Vagina (tissue), 2 donors: ENCODE results near the gene LAMTOR4. TPM values are rescaled to one million over a fixed set of nuclear protein-coding genes. Genes with fewer than 3 reads are reported as not detected.

Experiments
- DNase-seq, 2 donors: peaks; one replicate each; pipeline ENCODE4 v3.0.0-alpha.2; 2017; ENCODE audit errors: extremely low spot score in 2 of 2
- H3K27ac ChIP-seq: fragments of 200-600 bp; sonication (generic); one replicate; pipeline ENCODE4 v1.5.1; 2019
- H3K27me3 ChIP-seq: fragments of 200-600 bp; sonication (generic); one replicate; pipeline ENCODE4 v1.5.1; 2019
- H3K36me3 ChIP-seq, 2 donors: fragments of 200-600 bp; sonication (generic); one replicate each; pipeline ENCODE4 v1.5.1; 2017 to 2019
- H3K4me1 ChIP-seq: fragments of 200-600 bp; sonication (generic); one replicate; pipeline ENCODE4 v1.5.1; 2019
- H3K4me3 ChIP-seq, 2 donors: fragments of 200-600 bp; sonication (generic); 1 replicate in 1 of 2; 2 replicates in 1 of 2; pipeline ENCODE4 v1.5.1; 2016 to 2019
- H3K9me3 ChIP-seq: fragments of 200-600 bp; sonication (generic); one replicate; pipeline ENCODE4 v1.5.1; 2019
- CTCF ChIP-seq, 3 experiments: fragments of 450-650 bp in 2 of 3; fragments of 200-600 bp in 1 of 3; sonication (generic) in 1 of 3; IDR thresholded peaks; one replicate each; pipeline ENCODE4 v1.5.1; 2017 to 2019; ENCODE audit warnings: antibody characterized with exemption in 3 of 3, mild to moderate bottlenecking in 2 of 3, moderate library complexity in 2 of 3
- POLR2A ChIP-seq, 2 donors: fragments of 450-650 bp; IDR thresholded peaks; one replicate each; pipeline ENCODE4 v1.6.1; 2017; ENCODE audit warnings: antibody characterized with exemption in 2 of 2, mild to moderate bottlenecking in 2 of 2, moderate library complexity in 2 of 2
- POLR2AphosphoS5 ChIP-seq, 2 donors: sonication (generic); formaldehyde crosslinking; IDR thresholded peaks; one replicate each; pipeline ENCODE4 v1.9.0; 2017; ENCODE audit warnings: antibody characterized with exemption in 2 of 2, mild to moderate bottlenecking in 2 of 2, low read depth in 1 of 2; ENCODE audit not compliant: insufficient read depth in 1 of 2
- intact Hi-C: fragments of 100-400 bp; cut with DNase I; formaldehyde crosslinking; loops from one replicate; pipeline ENCODE4 v1.15.1; 2023
- microRNA-seq: library from miRNA; unstranded; fragments of <30 nt; microRNA quantifications from one replicate; pipeline ENCODE4, GENCODE V29; 2017; ENCODE audit warnings: borderline number of aligned reads, borderline replicate concordance
- total RNA-seq: library from RNA; depleted of rRNA; stranded (reverse); fragments of >200 nt; gene quantifications from one replicate; pipeline ENCODE4 v1.2.3, GENCODE V29; 2016

LAMTOR4 gene
- total RNA-seq, 1 donor from 2014 or later, result 161 TPM

GRCh38 chr7:100198266-100198665 lies 49.5 kb downstream of the LAMTOR4 start:
- no peak overlapping the region for H3K27ac ChIP-seq
- no peaks in the 10 kb centered on the region for H3K27me3 ChIP-seq
- intact Hi-C loops, result loop anchor here (10.0 kb wide), 1 partner anchor 53 kb away; the partner anchor contains the start of gene LAMTOR4
- no peaks in the 10 kb centered on the region for H3K4me1 ChIP-seq
- no peaks in the 10 kb centered on the region for H3K9me3 ChIP-seq
- DNase-seq, result no peak
- H3K4me3 ChIP-seq, result no peak overlapping the region
- TF ChIP-seq POLR2A (IDR thresholded peaks at IDR 0.05) (no peak), CTCF (IDR thresholded peaks at IDR 0.05) (no peak), POLR2AphosphoS5 (IDR thresholded peaks at IDR 0.05; ENCODE audit: insufficient read depth in 1 of 2, low read depth in 1 of 2) (no peak)
- H3K36me3 ChIP-seq, result no peaks in the 10 kb centered on the region

- H3K4me3 ChIP-seq, result no peak overlapping the region
Observed at GRCh38 chr7:100200693-100201092, 52.0 kb downstream of the LAMTOR4 start.

More at GRCh38 chr7:100200693-100201092, 52.0 kb downstream of the LAMTOR4 start:
- H3K9me3 ChIP-seq, result no peaks in the 10 kb centered on the region
- no peaks in the 10 kb centered on the region for H3K4me1 ChIP-seq
- intact Hi-C loops, result no loop called here
- H3K27ac ChIP-seq, result no peak overlapping the region
- no peak for DNase-seq
- TF ChIP-seq CTCF (IDR thresholded peaks at IDR 0.05), result no peak
- no peak for TF ChIP-seq POLR2A (IDR thresholded peaks at IDR 0.05)
- no peak for TF ChIP-seq POLR2AphosphoS5 (IDR thresholded peaks at IDR 0.05; ENCODE audit: insufficient read depth in 1 of 2, low read depth in 1 of 2)
- H3K36me3 ChIP-seq, result no peaks in the 10 kb centered on the region
- H3K27me3 ChIP-seq, result no peaks in the 10 kb centered on the region

Small RNA genes within 50 kb of the gene (microRNA-seq; reads per million reads assigned to microRNA genes)
- not detected for gene MIR4658

Other genes starting within 250 kb of the LAMTOR4 start
- gene TRIM4, start 229.4 kb upstream of the LAMTOR4 start, total RNA-seq, result 33.1 TPM
- gene GJC3, start 219.3 kb upstream of the LAMTOR4 start, total RNA-seq, result not detected
- 2.7 TPM for gene AZGP1, start 172.9 kb upstream of the LAMTOR4 start, total RNA-seq
- gene ZKSCAN1, start 133.3 kb upstream of the LAMTOR4 start, total RNA-seq, result 36.6 TPM
- gene ZSCAN21, start 99.1 kb upstream of the LAMTOR4 start, total RNA-seq, result 19.9 TPM
- 16.7 TPM for gene ZNF3, start 67.2 kb upstream of the LAMTOR4 start, total RNA-seq
- gene COPS6, start 59.9 kb upstream of the LAMTOR4 start, total RNA-seq, result 59.9 TPM
- gene MCM7, start 47.5 kb upstream of the LAMTOR4 start, total RNA-seq, result 35.1 TPM
- gene AP4M1, start 47.3 kb upstream of the LAMTOR4 start, total RNA-seq, result 26.3 TPM
- 54.3 TPM for gene TAF6, start 29.6 kb upstream of the LAMTOR4 start, total RNA-seq
- 14.5 TPM for gene CNPY4, start 29.3 kb upstream of the LAMTOR4 start, total RNA-seq
- gene MBLAC1, start 22.0 kb upstream of the LAMTOR4 start, total RNA-seq, result 2.9 TPM
- 18.2 TPM for gene TRAPPC14, start 9.8 kb downstream of the LAMTOR4 start, total RNA-seq
- gene GAL3ST4, start 19.7 kb downstream of the LAMTOR4 start, total RNA-seq, result 4.2 TPM
- gene GPC2, start 28.5 kb downstream of the LAMTOR4 start, total RNA-seq, result 7.4 TPM
- gene STAG3, start 29.0 kb downstream of the LAMTOR4 start, total RNA-seq, result not detected
- 1.7 TPM for gene PVRIG, start 71.0 kb downstream of the LAMTOR4 start, total RNA-seq
- not detected for gene SPDYE3, start 158.8 kb downstream of the LAMTOR4 start, total RNA-seq
- gene PILRB, start 209.2 kb downstream of the LAMTOR4 start, total RNA-seq, result 56.0 TPM
- 8.3 TPM for gene PILRA, start 224.6 kb downstream of the LAMTOR4 start, total RNA-seq